Measurements from ENCODE around the gene RETREG3. TPM values are rescaled to one million over a fixed set of nuclear protein-coding genes. Genes with fewer than 3 reads are reported as not detected.

RETREG3 gene
- total and polyA plus RNA-seq, 9 of the 15 experiments (the other 6 are each of a cell fraction or from before 2014, with no cell fraction given), result 4.1 to 39.0 (median 16.9) TPM

DNA sequence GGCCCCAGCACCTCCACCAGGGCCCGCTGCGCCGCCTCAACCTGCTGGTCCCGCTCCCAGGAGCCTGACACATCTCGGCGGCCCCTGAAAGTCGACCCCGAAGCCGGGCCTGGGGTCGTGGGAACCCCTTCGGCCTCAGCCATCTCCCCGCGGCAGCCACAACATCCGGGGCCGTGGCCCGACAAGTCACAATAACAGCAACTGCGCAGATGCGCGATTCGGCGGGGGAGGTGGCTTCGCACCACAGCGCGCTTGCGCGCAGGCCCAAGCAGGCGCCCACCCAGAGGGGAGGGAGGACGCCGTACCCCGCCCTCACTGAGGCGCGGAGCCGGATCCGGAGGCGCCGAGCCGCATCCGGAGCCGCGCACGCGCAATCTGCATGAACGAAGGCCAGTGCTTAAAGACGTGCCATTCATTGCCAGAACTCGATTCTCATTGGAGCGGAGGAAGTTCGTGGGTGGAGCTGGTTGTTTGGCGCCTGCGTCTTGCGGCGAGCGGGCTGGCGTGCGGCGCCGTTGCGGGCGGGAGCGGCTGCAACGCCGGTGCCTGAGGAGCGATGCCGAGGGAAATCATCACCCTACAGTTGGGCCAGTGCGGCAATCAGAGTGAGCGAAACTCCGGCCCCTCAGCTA, at the start of gene RETREG3, which contains the start of gene TUBG1 (continued):
- TF ChIP-seq, protein P1, sequence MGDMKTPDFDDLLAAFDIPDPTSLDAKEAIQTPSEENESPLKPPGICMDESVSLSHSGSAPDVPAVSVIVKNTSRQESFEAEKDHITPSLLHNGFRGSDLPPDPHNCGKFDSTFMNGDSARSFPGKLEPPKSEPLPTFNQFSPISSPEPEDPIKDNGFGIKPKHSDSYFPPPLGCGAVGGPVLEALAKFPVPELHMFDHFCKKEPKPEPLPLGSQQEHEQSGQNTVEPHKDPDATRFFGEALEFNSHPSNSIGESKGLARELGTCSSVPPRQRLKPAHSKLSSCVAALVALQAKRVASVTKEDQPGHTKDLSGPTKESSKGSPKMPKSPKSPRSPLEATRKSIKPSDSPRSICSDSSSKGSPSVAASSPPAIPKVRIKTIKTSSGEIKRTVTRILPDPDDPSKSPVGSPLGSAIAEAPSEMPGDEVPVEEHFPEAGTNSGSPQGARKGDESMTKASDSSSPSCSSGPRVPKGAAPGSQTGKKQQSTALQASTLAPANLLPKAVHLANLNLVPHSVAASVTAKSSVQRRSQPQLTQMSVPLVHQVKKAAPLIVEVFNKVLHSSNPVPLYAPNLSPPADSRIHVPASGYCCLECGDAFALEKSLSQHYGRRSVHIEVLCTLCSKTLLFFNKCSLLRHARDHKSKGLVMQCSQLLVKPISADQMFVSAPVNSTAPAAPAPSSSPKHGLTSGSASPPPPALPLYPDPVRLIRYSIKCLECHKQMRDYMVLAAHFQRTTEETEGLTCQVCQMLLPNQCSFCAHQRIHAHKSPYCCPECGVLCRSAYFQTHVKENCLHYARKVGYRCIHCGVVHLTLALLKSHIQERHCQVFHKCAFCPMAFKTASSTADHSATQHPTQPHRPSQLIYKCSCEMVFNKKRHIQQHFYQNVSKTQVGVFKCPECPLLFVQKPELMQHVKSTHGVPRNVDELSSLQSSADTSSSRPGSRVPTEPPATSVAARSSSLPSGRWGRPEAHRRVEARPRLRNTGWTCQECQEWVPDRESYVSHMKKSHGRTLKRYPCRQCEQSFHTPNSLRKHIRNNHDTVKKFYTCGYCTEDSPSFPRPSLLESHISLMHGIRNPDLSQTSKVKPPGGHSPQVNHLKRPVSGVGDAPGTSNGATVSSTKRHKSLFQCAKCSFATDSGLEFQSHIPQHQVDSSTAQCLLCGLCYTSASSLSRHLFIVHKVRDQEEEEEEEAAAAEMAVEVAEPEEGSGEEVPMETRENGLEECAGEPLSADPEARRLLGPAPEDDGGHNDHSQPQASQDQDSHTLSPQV (IDR thresholded peaks at IDR 0.05), result no peak
- TF ChIP-seq ZBTB1 (CRISPR knock-in tag; IDR thresholded peaks at IDR 0.05; ENCODE audit: borderline replicate concordance, low read depth) (peak; percentile 97), KLF6 (CRISPR knock-in tag; IDR thresholded peaks at IDR 0.05; ENCODE audit: borderline replicate concordance) (no peak), SMARCA5 (IDR thresholded peaks at IDR 0.05) (no peak), TAF1 (IDR thresholded peaks at IDR 0.05; ENCODE audit: control insufficient read depth, extremely low read depth, insufficient read depth, low read length, severe bottlenecking) (peak; percentile 72), CBFA2T3 (IDR thresholded peaks at IDR 0.05) (no peak), ZFP30 (CRISPR knock-in tag; IDR thresholded peaks at IDR 0.05; ENCODE audit: borderline replicate concordance) (no peak), HMG20B (CRISPR knock-in tag; IDR thresholded peaks at IDR 0.05) (no peak), ERF (CRISPR knock-in tag; IDR thresholded peaks at IDR 0.05) (no peak), KDM5B (IDR thresholded peaks at IDR 0.05; ENCODE audit: insufficient replicate concordance, low read depth, low read length) (peak; percentile 73), SAFB (IDR thresholded peaks at IDR 0.05; ENCODE audit: borderline replicate concordance, low read depth, low read length) (no peak), CXXC5 (CRISPR knock-in tag; IDR thresholded peaks at IDR 0.05) (peak; percentile 86), ZBTB7A (IDR thresholded peaks at IDR 0.05; ENCODE audit: borderline replicate concordance, control insufficient read depth, low read depth, low read length) (peak; percentile 90)
- TF ChIP-seq, protein P2, sequence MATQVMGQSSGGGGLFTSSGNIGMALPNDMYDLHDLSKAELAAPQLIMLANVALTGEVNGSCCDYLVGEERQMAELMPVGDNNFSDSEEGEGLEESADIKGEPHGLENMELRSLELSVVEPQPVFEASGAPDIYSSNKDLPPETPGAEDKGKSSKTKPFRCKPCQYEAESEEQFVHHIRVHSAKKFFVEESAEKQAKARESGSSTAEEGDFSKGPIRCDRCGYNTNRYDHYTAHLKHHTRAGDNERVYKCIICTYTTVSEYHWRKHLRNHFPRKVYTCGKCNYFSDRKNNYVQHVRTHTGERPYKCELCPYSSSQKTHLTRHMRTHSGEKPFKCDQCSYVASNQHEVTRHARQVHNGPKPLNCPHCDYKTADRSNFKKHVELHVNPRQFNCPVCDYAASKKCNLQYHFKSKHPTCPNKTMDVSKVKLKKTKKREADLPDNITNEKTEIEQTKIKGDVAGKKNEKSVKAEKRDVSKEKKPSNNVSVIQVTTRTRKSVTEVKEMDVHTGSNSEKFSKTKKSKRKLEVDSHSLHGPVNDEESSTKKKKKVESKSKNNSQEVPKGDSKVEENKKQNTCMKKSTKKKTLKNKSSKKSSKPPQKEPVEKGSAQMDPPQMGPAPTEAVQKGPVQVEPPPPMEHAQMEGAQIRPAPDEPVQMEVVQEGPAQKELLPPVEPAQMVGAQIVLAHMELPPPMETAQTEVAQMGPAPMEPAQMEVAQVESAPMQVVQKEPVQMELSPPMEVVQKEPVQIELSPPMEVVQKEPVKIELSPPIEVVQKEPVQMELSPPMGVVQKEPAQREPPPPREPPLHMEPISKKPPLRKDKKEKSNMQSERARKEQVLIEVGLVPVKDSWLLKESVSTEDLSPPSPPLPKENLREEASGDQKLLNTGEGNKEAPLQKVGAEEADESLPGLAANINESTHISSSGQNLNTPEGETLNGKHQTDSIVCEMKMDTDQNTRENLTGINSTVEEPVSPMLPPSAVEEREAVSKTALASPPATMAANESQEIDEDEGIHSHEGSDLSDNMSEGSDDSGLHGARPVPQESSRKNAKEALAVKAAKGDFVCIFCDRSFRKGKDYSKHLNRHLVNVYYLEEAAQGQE (IDR thresholded peaks at IDR 0.05; ENCODE audit: borderline replicate concordance), result peak; percentile 29; the same call in 1 of the 2 replicates
- TF ChIP-seq, protein P2 (CRISPR knock-in tag; IDR thresholded peaks at IDR 0.05; ENCODE audit: low read depth), result no peak
